ENCODE measurements around the gene RASIP1.

GRCh38 chr19:48714759-48715675 lies 25.4 kb downstream of the RASIP1 start:
- TF ChIP-seq ZNF274 (IDR thresholded peaks at IDR 0.05; ENCODE audit: low read depth, low read length) (no peak), SUZ12 (IDR thresholded peaks at IDR 0.05; ENCODE audit: extremely low read depth, insufficient read depth, insufficient read length) (no peak)

Measured in NT2/D1 (cell line).